Measurements from ENCODE around the gene RABEPK. TPM values are rescaled to one million over a fixed set of nuclear protein-coding genes. Genes with fewer than 3 reads are reported as not detected.

RABEPK gene
- total RNA-seq, 2 donors from 2014 or later, result 19.3 to 19.7 TPM

GRCh38 chr9:125280945-125281344 lies 80.6 kb downstream of the RABEPK start:
- no peak overlapping the region for H3K4me3 Mint-ChIP-seq
- no peak overlapping the region for H3K27ac Mint-ChIP-seq
- Histone ChIP-seq H3K27ac (ENCODE audit: low read depth, low read length) (no peak overlapping the region), H3K27me3 (ENCODE audit: control insufficient read depth, insufficient read depth, low read length, poor library complexity, severe bottlenecking) (no peaks in the 10 kb centered on the region), H3K9me3 (ENCODE audit: control insufficient read depth, low read length) (no peaks in the 10 kb centered on the region), H3K4me1 (ENCODE audit: control insufficient read depth, insufficient read depth, low read length) (no peaks in the 10 kb centered on the region), H3K36me3 (ENCODE audit: control insufficient read depth, insufficient read depth, low read length) (no peaks in the 10 kb centered on the region), H3K9ac (ENCODE audit: extremely low read depth, low read length, poor library complexity, severe bottlenecking) (no peak overlapping the region), H3K4me3 (ENCODE audit: low read length) (no peak overlapping the region)
- no peak for DNase-seq
- H3K9me3 Mint-ChIP-seq, result no peaks in the 10 kb centered on the region
- H3K4me1 Mint-ChIP-seq, result no peaks in the 10 kb centered on the region
- H3K27me3 Mint-ChIP-seq (ENCODE audit: insufficient read depth), result no peaks in the 10 kb centered on the region
- 91 to 98% methylated on average over 1 to 4 of the region's 4 CpGs for WGBS, 2 experiments (ENCODE audit: insufficient coverage in 1 of 2, insufficient read length in 1 of 2)
- peaks cover 6% of the 10 kb centered on the region for H3K36me3 Mint-ChIP-seq (ENCODE audit: low read depth)
- TF ChIP-seq, protein P1, sequence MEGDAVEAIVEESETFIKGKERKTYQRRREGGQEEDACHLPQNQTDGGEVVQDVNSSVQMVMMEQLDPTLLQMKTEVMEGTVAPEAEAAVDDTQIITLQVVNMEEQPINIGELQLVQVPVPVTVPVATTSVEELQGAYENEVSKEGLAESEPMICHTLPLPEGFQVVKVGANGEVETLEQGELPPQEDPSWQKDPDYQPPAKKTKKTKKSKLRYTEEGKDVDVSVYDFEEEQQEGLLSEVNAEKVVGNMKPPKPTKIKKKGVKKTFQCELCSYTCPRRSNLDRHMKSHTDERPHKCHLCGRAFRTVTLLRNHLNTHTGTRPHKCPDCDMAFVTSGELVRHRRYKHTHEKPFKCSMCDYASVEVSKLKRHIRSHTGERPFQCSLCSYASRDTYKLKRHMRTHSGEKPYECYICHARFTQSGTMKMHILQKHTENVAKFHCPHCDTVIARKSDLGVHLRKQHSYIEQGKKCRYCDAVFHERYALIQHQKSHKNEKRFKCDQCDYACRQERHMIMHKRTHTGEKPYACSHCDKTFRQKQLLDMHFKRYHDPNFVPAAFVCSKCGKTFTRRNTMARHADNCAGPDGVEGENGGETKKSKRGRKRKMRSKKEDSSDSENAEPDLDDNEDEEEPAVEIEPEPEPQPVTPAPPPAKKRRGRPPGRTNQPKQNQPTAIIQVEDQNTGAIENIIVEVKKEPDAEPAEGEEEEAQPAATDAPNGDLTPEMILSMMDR (conservative IDR thresholded peaks at IDR 0.05), result no peak

Other genes with a start within 250 kb of the RABEPK start
- 10 to 100 TPM; 22.9 to 34.7 TPM for gene SCAI, start 57.0 kb upstream of the RABEPK start, total RNA-seq
- gene PPP6C, start 10.7 kb upstream of the RABEPK start, total RNA-seq, result 10 to 100 TPM; 38.2 to 49.6 TPM
- gene HSPA5, start 40.8 kb downstream of the RABEPK start, total RNA-seq, result 100 to 1,000 TPM; 245 to 487 TPM
- 10 to 100 TPM; 44.4 to 48.4 TPM for gene GAPVD1, start 61.3 kb downstream of the RABEPK start, total RNA-seq

All from endodermal cell (in vitro differentiated cells).